NT2/D1 (cell line): ENCODE results near the gene CLNS1A.

Experiments used
- DNase-seq: peaks from one replicate; pipeline ENCODE4 v3.0.0-alpha.2; 2011; ENCODE audit warnings: low read depth, low spot score
- H3K27me3 ChIP-seq: 2 replicates; pipeline ENCODE4 v1.6.0; 2011; ENCODE audit warnings: mild to moderate bottlenecking; ENCODE audit not compliant: insufficient read length, insufficient read depth
- H3K36me3 ChIP-seq: 2 replicates; pipeline ENCODE4 v1.6.1; 2011; ENCODE audit warnings: mild to moderate bottlenecking, low read length, mixed read lengths; ENCODE audit not compliant: insufficient read depth, insufficient read length
- H3K4me1 ChIP-seq: 2 replicates; pipeline ENCODE4 v1.5.1; 2011; ENCODE audit not compliant: insufficient read depth, insufficient read length
- H3K4me3 ChIP-seq: 2 replicates; pipeline ENCODE4 v1.5.1; 2011; ENCODE audit warnings: low read depth; ENCODE audit not compliant: insufficient read length
- H3K9ac ChIP-seq: 2 replicates; pipeline ENCODE4 v1.6.0; 2011; ENCODE audit warnings: low read depth; ENCODE audit not compliant: insufficient read length
- H3K9me3 ChIP-seq: 2 replicates; pipeline ENCODE4 v1.5.1; 2011; ENCODE audit warnings: mild to moderate bottlenecking, low read length; ENCODE audit not compliant: insufficient read depth
- SUZ12 ChIP-seq: IDR thresholded peaks from 2 replicates; pipeline ENCODE4 v1.6.1; 2011; ENCODE audit not compliant: insufficient read length, insufficient read depth; ENCODE audit errors: extremely low read depth
- YY1 ChIP-seq: IDR thresholded peaks from 2 replicates; pipeline ENCODE4 v1.6.1; 2011; ENCODE audit not compliant: insufficient read length, insufficient read depth
- ZNF274 ChIP-seq: IDR thresholded peaks from 2 replicates; pipeline ENCODE4 v1.6.1; 2011; ENCODE audit warnings: mild to moderate bottlenecking, low read depth, low read length

Gene CLNS1A

DNA sequence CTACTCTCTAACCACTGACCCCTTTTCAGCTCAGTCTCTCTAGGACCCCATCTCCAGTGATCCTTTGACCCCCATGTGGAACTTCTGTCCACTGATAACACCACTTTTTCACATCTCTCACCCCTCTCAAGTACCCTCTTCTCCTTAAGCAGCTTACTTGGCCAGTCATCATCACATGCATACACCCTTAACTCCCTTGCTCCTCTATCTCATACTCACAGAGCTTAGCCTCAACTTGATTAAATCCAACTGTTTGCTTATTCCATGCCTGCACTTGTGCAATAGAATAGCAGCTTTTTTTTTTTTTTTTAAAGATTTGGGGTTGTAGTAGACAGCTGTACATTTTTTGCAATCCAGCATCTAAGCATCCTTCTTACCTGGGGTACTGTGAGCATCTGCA lies 25.7 kb downstream of the CLNS1A start:
- Histone ChIP-seq H3K27me3 (no peaks in the 10 kb centered on the region), H3K9ac (no peak overlapping the region), H3K4me3 (no peak overlapping the region), H3K36me3 (peaks cover 47% of the 10 kb centered on the region), H3K9me3 (no peaks in the 10 kb centered on the region), H3K4me1 (no peaks in the 10 kb centered on the region)
- no peak for TF ChIP-seq SUZ12
- no peak for TF ChIP-seq ZNF274
- no peak for TF ChIP-seq YY1
- DNase-seq = no peak

DNA sequence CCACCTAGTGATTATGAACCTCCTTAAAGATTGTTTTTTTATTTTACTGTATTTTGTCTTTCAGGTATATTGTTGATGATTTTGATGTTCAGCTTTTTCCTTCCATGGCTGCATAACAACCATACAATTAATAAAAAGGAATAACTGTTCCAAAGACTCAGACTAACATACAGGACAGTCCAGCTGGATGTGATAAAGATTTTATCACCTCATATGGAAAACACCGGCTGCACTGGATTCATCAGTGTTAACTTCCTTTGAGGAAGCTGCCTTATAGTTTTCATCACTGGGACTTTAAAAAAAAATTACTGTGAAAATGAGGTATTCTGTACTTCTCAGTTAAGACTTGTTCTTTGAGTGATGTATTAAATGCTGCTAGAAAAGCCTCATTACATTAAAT lies 28.4 kb downstream of the CLNS1A start:
- Histone ChIP-seq H3K36me3 (peaks cover 31% of the 10 kb centered on the region), H3K4me3 (no peak overlapping the region), H3K4me1 (no peaks in the 10 kb centered on the region), H3K9me3 (no peaks in the 10 kb centered on the region), H3K9ac (no peak overlapping the region), H3K27me3 (no peaks in the 10 kb centered on the region)
- no peak for DNase-seq
- TF ChIP-seq SUZ12 = no peak
- TF ChIP-seq ZNF274 = no peak
- no peak for TF ChIP-seq YY1

DNA sequence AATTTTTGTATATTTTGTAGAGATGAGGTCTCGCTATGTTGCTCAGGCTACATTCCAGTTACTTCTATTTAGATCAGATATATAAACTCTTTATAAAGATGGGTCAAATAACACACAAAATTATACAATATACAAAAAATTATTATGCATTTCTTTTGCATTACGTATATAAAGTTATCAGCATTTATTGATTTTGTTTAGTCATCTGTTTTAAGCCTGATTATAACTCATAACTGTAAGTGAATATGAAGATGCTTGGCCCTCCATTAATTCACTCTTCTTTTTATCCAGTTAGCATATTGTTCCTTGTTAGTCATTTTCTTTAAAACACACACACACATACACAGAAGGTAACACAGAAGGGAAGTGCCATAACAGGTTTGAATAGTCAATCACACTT lies 33.3 kb downstream of the CLNS1A start:
- no peak for DNase-seq
- Histone ChIP-seq H3K9me3 (no peaks in the 10 kb centered on the region), H3K4me1 (no peaks in the 10 kb centered on the region), H3K36me3 (peaks cover 8% of the 10 kb centered on the region), H3K27me3 (no peaks in the 10 kb centered on the region), H3K9ac (no peak overlapping the region), H3K4me3 (no peak overlapping the region)
- no peak for TF ChIP-seq YY1
- no peak for TF ChIP-seq SUZ12
- no peak for TF ChIP-seq ZNF274

DNA sequence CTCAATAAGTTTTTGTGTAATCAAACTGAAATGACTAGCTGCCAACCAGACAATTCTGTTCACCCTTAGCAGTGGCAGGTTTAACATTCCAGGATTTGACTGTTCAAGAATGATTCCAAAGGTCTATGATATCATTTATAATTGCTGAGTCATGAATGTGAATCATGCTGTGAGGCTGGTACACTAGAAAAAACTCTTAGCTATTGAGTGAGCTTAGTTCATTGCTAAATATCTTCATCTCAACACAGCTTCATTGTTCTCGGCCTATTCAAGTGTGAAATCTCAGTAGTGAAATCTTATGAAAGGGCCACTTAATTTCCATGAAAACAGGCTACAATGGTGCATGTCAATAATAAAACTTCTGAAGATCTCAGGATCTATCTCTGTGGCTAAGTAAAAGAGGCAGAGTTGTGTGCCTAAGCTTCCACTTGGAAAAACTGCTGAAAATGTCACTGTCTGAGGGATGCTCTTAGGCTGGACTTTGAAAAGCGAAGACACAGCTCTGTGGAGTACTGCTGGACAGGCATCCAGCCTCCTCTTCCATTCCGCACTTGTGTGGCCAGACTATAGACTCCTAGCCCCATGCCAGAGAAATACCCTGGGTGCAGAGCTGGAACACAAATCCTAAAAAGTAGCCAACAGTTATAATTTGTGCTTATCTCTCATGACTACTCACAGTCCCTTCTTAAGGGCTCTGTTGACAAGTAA lies 35.1 kb downstream of the CLNS1A start:
- H3K4me1 ChIP-seq = no peaks in the 10 kb centered on the region
- H3K9me3 ChIP-seq = no peaks in the 10 kb centered on the region
- peaks cover 7% of the 10 kb centered on the region for H3K36me3 ChIP-seq
- H3K27me3 ChIP-seq = no peaks in the 10 kb centered on the region
- no peak for TF ChIP-seq ZNF274
- no peak for TF ChIP-seq YY1
- TF ChIP-seq SUZ12 = no peak
- H3K4me3 ChIP-seq = no peak overlapping the region
- no peak overlapping the region for H3K9ac ChIP-seq
- DNase-seq = no peak

DNA sequence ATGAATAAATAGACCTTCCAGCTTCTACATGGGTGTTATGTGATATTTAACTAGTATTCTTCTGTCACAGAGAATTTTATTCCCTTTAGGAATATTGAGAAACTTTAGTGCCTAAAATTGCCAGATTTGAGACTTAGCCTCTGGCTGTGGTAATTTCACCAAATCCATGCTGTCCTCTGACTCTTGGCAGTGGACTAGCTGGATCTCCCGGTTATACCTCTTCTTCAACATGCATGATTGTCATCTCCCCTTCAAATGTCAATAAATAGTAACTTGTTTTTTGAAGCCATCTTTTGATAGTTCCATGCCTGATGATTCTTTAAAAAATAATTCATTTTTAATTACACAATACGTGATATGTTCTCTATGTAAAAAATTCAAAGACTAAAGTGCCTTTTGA lies 39.4 kb downstream of the CLNS1A start:
- Histone ChIP-seq H3K9ac (no peak overlapping the region), H3K4me3 (no peak overlapping the region), H3K9me3 (no peaks in the 10 kb centered on the region), H3K36me3 (no peaks in the 10 kb centered on the region), H3K27me3 (no peaks in the 10 kb centered on the region), H3K4me1 (no peaks in the 10 kb centered on the region)
- TF ChIP-seq SUZ12 = no peak
- TF ChIP-seq ZNF274 = no peak
- TF ChIP-seq YY1 = no peak
- DNase-seq = no peak

DNA sequence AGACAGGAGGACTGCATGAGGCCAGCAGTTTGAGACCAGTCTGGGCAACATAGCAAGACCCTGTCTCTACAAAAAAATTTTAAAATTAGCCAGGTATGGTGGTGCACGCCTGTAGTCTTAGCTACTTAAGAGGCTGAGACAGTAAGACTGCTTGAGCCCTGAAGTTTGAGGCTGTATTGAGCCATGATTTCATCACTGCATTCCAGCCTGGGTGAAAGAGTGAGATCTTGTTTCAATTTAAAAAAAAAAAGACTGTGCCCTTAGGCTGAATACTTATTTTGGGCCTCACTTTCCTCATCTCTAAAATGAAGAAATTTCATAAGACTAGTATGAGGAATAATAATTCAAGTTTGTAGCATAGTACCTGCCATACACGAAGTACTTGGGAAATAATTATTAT lies 41.0 kb downstream of the CLNS1A start:
- no peak for DNase-seq
- H3K4me3 ChIP-seq = no peak overlapping the region
- TF ChIP-seq YY1 = no peak
- no peak overlapping the region for H3K9ac ChIP-seq
- no peaks in the 10 kb centered on the region for H3K9me3 ChIP-seq
- H3K36me3 ChIP-seq = no peaks in the 10 kb centered on the region
- no peaks in the 10 kb centered on the region for H3K27me3 ChIP-seq
- no peaks in the 10 kb centered on the region for H3K4me1 ChIP-seq

DNA sequence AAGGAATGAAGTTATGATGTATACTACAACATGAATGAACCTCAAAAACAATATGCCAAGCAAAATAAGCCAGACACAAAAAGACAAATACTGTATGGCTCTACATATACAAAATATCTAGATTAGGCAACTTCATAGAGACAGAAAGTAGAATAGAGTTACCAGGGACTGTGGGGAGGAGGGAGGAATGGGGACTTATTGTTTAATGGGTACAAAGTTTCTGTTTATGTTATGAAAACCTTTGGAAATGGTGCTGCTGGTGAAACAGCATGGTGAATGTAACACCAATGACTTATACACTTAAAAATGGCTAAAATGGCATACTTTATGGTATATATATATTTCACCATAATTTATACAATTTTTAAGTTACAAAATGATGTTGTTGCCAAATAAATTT lies 43.7 kb downstream of the CLNS1A start:
- H3K4me3 ChIP-seq = no peak overlapping the region
- TF ChIP-seq SUZ12 (no peak), ZNF274 (no peak), YY1 (no peak)
- peaks cover 6% of the 10 kb centered on the region for H3K4me1 ChIP-seq

DNA sequence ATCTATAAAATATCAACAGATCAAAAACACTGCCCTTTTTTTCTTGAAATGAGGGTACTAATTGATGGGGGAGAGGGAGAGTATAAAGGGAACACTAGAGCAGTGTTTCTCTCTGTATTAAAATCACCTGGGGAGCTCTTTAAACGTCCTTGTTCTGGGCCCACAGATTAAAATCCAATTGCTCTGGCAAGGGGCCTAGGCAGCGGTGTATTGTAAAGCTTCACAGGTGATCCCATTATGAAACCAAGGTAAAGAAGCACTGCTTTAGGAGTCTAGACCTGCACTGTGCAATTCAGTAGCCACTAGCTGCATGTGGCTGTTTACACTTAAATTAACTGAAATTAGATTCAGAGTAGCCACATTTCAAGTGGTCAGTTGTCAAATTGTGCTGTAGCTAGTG lies 44.9 kb downstream of the CLNS1A start:
- Histone ChIP-seq H3K4me1 (peaks cover 6% of the 10 kb centered on the region), H3K9ac (no peak overlapping the region), H3K27me3 (peaks cover 10% of the 10 kb centered on the region), H3K36me3 (no peaks in the 10 kb centered on the region), H3K9me3 (no peaks in the 10 kb centered on the region), H3K4me3 (no peak overlapping the region)
- TF ChIP-seq YY1 (no peak), ZNF274 (no peak), SUZ12 (no peak)
- DNase-seq = no peak

More for the DNA sequence above, 43.7 kb downstream of the CLNS1A start:
- H3K9ac ChIP-seq = no peak overlapping the region
- H3K27me3 ChIP-seq = peaks cover 10% of the 10 kb centered on the region
- no peak for DNase-seq
- H3K9me3 ChIP-seq = no peaks in the 10 kb centered on the region
- H3K36me3 ChIP-seq = no peaks in the 10 kb centered on the region
